Astrocyte of the cerebellum (primary cell): ENCODE results near the gene MYO16.
A peak's percentile ranks its signal among the peaks of the same experiment; 100 is the strongest.

Experiments
- DNase-seq: peaks from one replicate; pipeline ENCODE4 v3.0.0-alpha.2; 2011; ENCODE audit warnings: low read depth
- H3K4me3 ChIP-seq: 2 replicates; pipeline ENCODE4 v1.5.1; 2011; ENCODE audit warnings: mild to moderate bottlenecking, low read depth, low read length, moderate library complexity
- in situ Hi-C: cut with HindIII; loops from 2 replicates; pipeline ENCODE4 v1.10.0; 2017; ENCODE audit warnings: low sequenced_read_pairs
- TF ChIP-seq, protein P1 (sequence below): IDR thresholded peaks from 2 replicates; pipeline ENCODE4 v1.5.1; 2012; ENCODE audit warnings: low read length, low read depth, moderate library complexity, mild to moderate bottlenecking; ENCODE audit errors: missing control alignments

The MYO16 gene

GRCh38 chr13:109146393-109146792, 517.0 kb downstream of the MYO16 start:
- in situ Hi-C loops = no loop called here
- DNase-seq = no peak
- TF ChIP-seq, protein P1, sequence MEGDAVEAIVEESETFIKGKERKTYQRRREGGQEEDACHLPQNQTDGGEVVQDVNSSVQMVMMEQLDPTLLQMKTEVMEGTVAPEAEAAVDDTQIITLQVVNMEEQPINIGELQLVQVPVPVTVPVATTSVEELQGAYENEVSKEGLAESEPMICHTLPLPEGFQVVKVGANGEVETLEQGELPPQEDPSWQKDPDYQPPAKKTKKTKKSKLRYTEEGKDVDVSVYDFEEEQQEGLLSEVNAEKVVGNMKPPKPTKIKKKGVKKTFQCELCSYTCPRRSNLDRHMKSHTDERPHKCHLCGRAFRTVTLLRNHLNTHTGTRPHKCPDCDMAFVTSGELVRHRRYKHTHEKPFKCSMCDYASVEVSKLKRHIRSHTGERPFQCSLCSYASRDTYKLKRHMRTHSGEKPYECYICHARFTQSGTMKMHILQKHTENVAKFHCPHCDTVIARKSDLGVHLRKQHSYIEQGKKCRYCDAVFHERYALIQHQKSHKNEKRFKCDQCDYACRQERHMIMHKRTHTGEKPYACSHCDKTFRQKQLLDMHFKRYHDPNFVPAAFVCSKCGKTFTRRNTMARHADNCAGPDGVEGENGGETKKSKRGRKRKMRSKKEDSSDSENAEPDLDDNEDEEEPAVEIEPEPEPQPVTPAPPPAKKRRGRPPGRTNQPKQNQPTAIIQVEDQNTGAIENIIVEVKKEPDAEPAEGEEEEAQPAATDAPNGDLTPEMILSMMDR = no peak
- no peak overlapping the region for H3K4me3 ChIP-seq

GRCh38 chr13:109146912-109147647, 517.7 kb downstream of the MYO16 start:
- in situ Hi-C loops = no loop called here
- no peak overlapping the region for H3K4me3 ChIP-seq
- peak; percentile 54 for DNase-seq
- TF ChIP-seq, protein P1 = no peak

- in situ Hi-C loops = no loop called here
- DNase-seq = no peak
- no peak overlapping the region for H3K4me3 ChIP-seq
- TF ChIP-seq, protein P1 = no peak
These were observed 518.8 kb downstream of the MYO16 start for GRCh38 chr13:109148243-109148642.

GRCh38 chr13:109150696-109151095, 521.3 kb downstream of the MYO16 start:
- no peak overlapping the region for H3K4me3 ChIP-seq
- in situ Hi-C loops = no loop called here
- DNase-seq = no peak
- TF ChIP-seq, protein P1 = no peak

DNA sequence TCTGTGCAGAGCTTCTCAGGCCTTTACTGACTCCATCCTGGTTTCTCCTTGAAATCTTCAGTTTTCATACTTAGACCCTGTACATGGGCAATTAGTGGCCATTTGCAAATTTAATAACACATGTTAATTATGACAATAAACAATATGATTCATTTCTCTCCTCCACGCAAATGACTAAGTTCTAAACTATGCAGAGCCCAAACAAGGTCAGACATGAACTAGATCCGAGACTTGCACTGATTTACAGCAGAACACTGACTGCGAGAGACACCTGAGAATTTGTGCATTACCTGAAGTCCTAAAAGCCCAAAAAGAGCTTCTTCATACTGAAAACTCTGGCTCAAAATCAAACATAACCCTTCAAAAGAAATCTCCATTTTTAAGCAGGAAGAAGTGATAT, 521.8 kb downstream of the MYO16 start:
- in situ Hi-C loops = no loop called here
- DNase-seq = no peak
- TF ChIP-seq, protein P1 = no peak
- H3K4me3 ChIP-seq = no peak overlapping the region

DNA sequence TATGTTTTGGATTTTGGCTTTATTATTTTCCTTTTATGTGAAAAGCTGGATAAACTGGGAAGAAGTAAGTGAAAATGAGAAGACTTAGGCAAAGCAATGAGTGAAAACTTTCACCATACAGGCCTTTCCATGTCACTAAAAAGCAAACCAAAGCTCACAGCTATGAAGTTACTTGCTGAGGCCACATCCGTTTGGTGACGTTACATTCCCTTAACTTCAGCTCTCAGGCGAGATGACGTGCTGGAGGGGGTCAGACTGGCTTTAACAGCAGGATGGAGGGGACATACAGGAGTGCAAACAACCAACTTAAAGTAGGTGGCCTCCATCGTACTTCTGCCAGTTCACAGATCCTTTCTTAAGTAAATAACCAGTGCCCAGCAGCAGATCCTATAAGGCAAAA, 522.3 kb downstream of the MYO16 start:
- TF ChIP-seq, protein P1 = no peak

More for the DNA sequence above, 522.3 kb downstream of the MYO16 start:
- no peak overlapping the region for H3K4me3 ChIP-seq
- DNase-seq = no peak
- in situ Hi-C loops = no loop called here
